Body of pancreas (tissue), 4 donors: ENCODE measurements around the gene GALNT3.

Source experiments
- CTCF ChIP-seq, 7 experiments: fragments of 450-650 bp in 4 of 7; fragments of 200-600 bp in 3 of 7; sonication (generic) in 3 of 7; IDR thresholded peaks; one replicate each; pipeline ENCODE4 v1.5.1; 2016 to 2019; ENCODE audit warnings: antibody characterized with exemption in 7 of 7
- POLR2A ChIP-seq, 3 donors: fragments of 450-650 bp; IDR thresholded peaks; one replicate each; pipeline ENCODE4 v1.6.1; 2016; ENCODE audit warnings: antibody characterized with exemption in 3 of 3, mild to moderate bottlenecking in 2 of 3

- TF ChIP-seq CTCF (IDR thresholded peaks at IDR 0.05) (no peak), POLR2A (IDR thresholded peaks at IDR 0.05) (no peak)
Measured at GRCh38 chr2:165778187-165778556, 15.9 kb downstream of the GALNT3 start.
